HepG2 (cell line): Measurements from ENCODE around the gene ALDH2.

ENCODE experiments used
- CEBPZ ChIP-seq: IDR thresholded peaks from 2 replicates; pipeline ENCODE4 v1.6.1; 2012; ENCODE audit warnings: low read length, improper control_type of control experiment
- MAZ ChIP-seq, 2 experiments: sonication (generic) in 1 of 2; formaldehyde crosslinking in 1 of 2; IDR thresholded peaks; 2 replicates each; pipeline versions ENCODE4 v1.5.0 to v1.6.1; 2012 to 2020; ENCODE audit warnings: low read depth in 2 of 2, mild to moderate bottlenecking in 2 of 2, borderline replicate concordance in 1 of 2, improper control_type of control experiment in 1 of 2, low read length in 1 of 2, missing genetic modification reagents in 1 of 2, moderate library complexity in 1 of 2
- NPAS2 ChIP-seq: sonication (generic); formaldehyde crosslinking; IDR thresholded peaks from 2 replicates; pipeline ENCODE4 v1.8.0; 2022; ENCODE audit warnings: mild to moderate bottlenecking, missing genetic modification reagents, borderline replicate concordance
- PHF5A ChIP-seq: IDR thresholded peaks from one replicate; pipeline ENCODE4 v1.6.1; 2018; ENCODE audit warnings: low read depth, missing genetic modification reagents; ENCODE audit not compliant: unreplicated experiment
- ZNF317 ChIP-seq: sonication (generic); formaldehyde crosslinking; IDR thresholded peaks from 2 replicates; pipeline ENCODE4 v1.5.0; 2020; ENCODE audit warnings: mild to moderate bottlenecking, missing genetic modification reagents

- TF ChIP-seq PHF5A (no peak), ZNF317 (CRISPR knock-in tag) (no peak), MAZ (IDR thresholded peaks at IDR 0.05; ENCODE audit: borderline replicate concordance, low read depth, low read length) (no peak), MAZ (CRISPR knock-in tag; IDR thresholded peaks at IDR 0.05; ENCODE audit: low read depth) (no peak), NPAS2 (CRISPR knock-in tag) (no peak), CEBPZ (no peak)
Observed at GRCh38 chr12:111816065-111816615, 49.4 kb downstream of the ALDH2 start.
